ENCODE measurements around the gene AK1. TPM values are rescaled to one million over a fixed set of nuclear protein-coding genes. Genes with fewer than 3 reads are reported as not detected.

Gene AK1
- total and polyA plus RNA-seq, 2 donors (not counting 3 experiments of a cell fraction or from before 2014, with no cell fraction given), result 115 to 148 TPM

- POLR2A ChIA-PET, result interaction anchor here (0.7 kb wide), 1 partner anchor 381 kb away, joined by 3 read pairs; no protein-coding TSS in a partner anchor
- CTCF ChIA-PET, result interaction anchor here (0.6 to 1.2 kb wide), 4 partner anchors 13 to 174 kb away, joined by 3 to 5 read pairs (median 3); no protein-coding TSS in a partner anchor
- H3K27me3 ChIP-seq (ENCODE audit: control insufficient read depth in 2 of 2, insufficient read depth in 2 of 2, low read length in 2 of 2), result peaks cover 3 to 6% of the 10 kb centered on the region in 2 experiments
- H2AFZ ChIP-seq (ENCODE audit: low read depth, low read length), result no peak overlapping the region
- H3K4me2 ChIP-seq (ENCODE audit: insufficient read depth, low read length), result no peak overlapping the region
- no TSS peak for BruUV-seq (replicated peaks)
- H3K9me1 ChIP-seq (replicated peaks; ENCODE audit: control insufficient read depth, extremely low read depth, insufficient read depth, low read length), result no peaks in the 10 kb centered on the region
- no peak for TF ChIP-seq EZH2 (IDR thresholded peaks at IDR 0.05; ENCODE audit: borderline replicate concordance, low read depth, low read length, severe bottlenecking)
- no peak for TF ChIP-seq GATA2 (IDR thresholded peaks at IDR 0.05; ENCODE audit: insufficient read depth, insufficient read length, low read depth, low read length)
- TF ChIP-seq MYC (IDR thresholded peaks at IDR 0.05; ENCODE audit: low read depth, low read length), result no peak
- TF ChIP-seq POLR2AphosphoS5 (IDR thresholded peaks at IDR 0.05; ENCODE audit: insufficient read depth, low read depth, low read length), result no peak
- TF ChIP-seq POLR2A (IDR thresholded peaks at IDR 0.05; ENCODE audit: low read depth, low read length), result no peak
- no peak for TF ChIP-seq CTCF (IDR thresholded peaks at IDR 0.05; ENCODE audit: extremely low read depth in 1 of 2, insufficient read depth in 1 of 2, low read depth in 1 of 2, low read length in 2 of 2)
- no peak for TF ChIP-seq JUN (IDR thresholded peaks at IDR 0.05; ENCODE audit: borderline replicate concordance, insufficient read depth, insufficient read length, low read depth)
- no peak for TF ChIP-seq MAX (IDR thresholded peaks at IDR 0.05; ENCODE audit: insufficient read depth, insufficient read length)
- TF ChIP-seq FOS (IDR thresholded peaks at IDR 0.05; ENCODE audit: borderline replicate concordance, insufficient read depth, low read length), result no peak
- H4K20me1 ChIP-seq (replicated peaks; ENCODE audit: control insufficient read depth, extremely low read depth, insufficient read depth, low read length), result no peaks in the 10 kb centered on the region
- dilution Hi-C loops (cut with MboI; ENCODE audit: extremely low pct_ligation_motif_present, low sequenced_read_pairs) (no loop called here), intact Hi-C loops (cut with micrococcal nuclease) (no loop called here)
- H3K36me3 ChIP-seq (ENCODE audit: control insufficient read depth in 2 of 2, extremely low read depth in 1 of 2, insufficient read depth in 2 of 2, low read length in 2 of 2), result no peaks in the 10 kb centered on the region
- no peak overlapping the region for H3K4me3 ChIP-seq (replicated peaks in 1 of 3; ENCODE audit: insufficient read depth in 1 of 3, low read depth in 1 of 3, low read length in 3 of 3)
- no peak overlapping the region for H3K9ac ChIP-seq (replicated peaks; ENCODE audit: extremely low read depth, insufficient read depth, low read length)
- H3K4me1 ChIP-seq (ENCODE audit: control insufficient read depth, extremely low read depth, insufficient read depth, low read length), result peaks cover 14% of the 10 kb centered on the region
- FAIRE-seq (no peak), DNase-seq (ENCODE audit: low read depth, low spot score) (no peak)
- H3K9me3 ChIP-seq (replicated peaks; ENCODE audit: control insufficient read depth, insufficient read depth, low read length), result no peaks in the 10 kb centered on the region
- no peaks in the 10 kb centered on the region for H3K79me2 ChIP-seq (ENCODE audit: control insufficient read depth, insufficient read depth, low read length)
- H3K27ac ChIP-seq (ENCODE audit: insufficient read depth, low read depth, low read length), result no peak overlapping the region
These were observed 48.8 kb upstream of the AK1 start for GRCh38 chr9:127925959-127926905.

Measured in endothelial cell of umbilical vein (primary cell).